GM08714 (cell line): ENCODE data around the gene C1orf50.

Experiments
- H3K4me3 ChIP-seq: fragments of 200-500 bp; sonication (Bioruptor generic); 2 replicates; pipeline ENCODE4 v1.5.1; 2014; ENCODE audit warnings: mild to moderate bottlenecking, low read length, inconsistent platforms
- ZNF274 ChIP-seq: IDR thresholded peaks from 2 replicates; pipeline ENCODE4 v1.6.1; 2012; ENCODE audit warnings: mild to moderate bottlenecking, low read depth, low read length

Gene C1orf50

DNA sequence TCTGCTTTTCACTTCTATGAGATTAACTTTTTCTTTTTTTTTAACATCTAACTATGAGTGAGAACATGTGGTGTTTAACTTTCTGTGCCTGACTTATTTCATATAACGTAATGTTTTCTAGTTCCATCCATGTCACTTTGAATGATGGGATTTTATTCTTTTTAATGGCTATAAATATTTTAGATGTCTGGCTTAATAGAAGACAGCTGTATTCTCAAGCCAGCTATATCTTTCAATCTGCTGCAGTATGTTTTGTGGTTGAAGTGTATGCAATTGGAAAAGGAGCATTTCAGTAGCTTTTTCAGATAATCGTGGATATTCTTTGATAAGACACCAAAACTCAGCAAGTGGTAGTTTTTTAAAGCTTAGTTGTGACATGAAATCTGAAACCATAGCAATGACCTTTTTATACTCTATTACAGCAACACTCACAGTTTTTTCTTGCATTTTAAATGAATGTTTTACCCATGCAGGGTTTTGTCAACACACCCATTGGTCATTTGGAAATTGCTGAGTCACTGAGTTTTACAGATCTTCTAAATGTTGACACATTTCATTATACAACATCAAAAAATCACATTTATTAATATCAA lies 55.8 kb downstream of the C1orf50 start:
- TF ChIP-seq ZNF274: no peak

DNA sequence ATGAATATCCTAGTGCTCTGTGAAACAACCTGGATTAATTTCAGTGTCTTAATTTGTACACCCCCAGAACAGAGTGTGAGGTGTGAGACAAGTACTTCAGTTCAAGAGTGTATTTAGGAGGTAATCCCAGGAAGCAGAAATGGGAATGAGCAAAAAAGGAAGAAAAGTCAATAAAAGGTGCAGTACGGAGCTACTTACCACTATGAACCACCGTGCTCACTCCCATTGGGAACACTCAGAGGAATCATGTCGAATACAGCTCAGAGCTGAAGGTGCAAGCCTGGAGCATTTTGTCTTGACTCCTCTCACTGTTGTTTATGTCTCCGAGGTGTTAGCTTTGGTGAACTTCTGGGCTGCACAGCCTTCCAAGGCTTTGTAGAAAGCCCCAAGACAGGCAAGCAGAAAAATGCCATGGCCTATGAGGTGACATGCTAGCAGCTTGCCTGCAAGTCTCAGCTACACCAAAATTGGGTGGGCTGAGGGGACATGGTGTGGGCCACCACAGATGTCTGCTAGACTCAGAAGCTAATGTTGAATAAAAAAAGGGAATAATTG lies 57.5 kb downstream of the C1orf50 start:
- no peak overlapping the region for H3K4me3 ChIP-seq
- TF ChIP-seq ZNF274: no peak

More for the DNA sequence above, 55.8 kb downstream of the C1orf50 start:
- no peak overlapping the region for H3K4me3 ChIP-seq

DNA sequence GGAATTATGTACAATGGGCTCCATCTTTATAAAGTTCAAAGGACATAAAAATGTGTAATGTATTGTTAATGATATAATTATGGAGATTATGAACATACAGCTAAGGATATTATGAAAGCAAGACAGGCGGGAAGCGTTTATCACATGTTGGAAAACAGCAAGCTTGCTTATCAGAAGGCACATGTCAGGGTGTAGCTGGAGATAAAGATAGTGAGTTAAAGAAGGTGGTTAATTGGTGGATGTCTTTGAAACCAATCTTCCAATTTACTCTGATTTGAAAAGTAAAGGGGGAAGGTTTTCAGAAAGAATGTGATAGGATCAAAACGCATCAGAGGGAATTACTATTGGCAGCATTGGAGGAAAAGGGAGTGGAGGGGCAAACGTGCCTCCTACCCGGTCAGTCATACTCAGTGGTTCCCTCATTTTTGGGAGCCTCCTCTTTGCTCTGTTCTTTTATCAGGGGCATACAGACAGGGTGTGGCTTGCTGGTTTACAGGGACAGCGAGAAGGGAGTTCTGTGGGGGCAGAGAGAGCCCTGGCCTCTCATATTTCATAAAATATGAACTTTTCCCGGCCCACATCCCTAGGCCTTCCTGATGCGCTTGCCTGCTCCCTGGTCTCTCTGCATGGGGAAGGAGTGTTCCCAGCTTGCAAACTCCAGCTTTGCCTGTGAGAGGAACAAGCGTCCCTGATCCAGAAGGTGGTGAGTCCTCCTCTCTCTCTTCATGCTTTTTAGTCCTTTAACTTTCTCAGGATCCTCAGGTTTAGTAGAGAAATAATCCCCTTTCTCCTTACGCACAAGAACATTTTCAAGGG lies 58.2 kb downstream of the C1orf50 start:
- no peak for TF ChIP-seq ZNF274

More for the DNA sequence above, 58.2 kb downstream of the C1orf50 start:
- H3K4me3 ChIP-seq: no peak overlapping the region
